HG03521 (cell line): ENCODE results near the gene SLC16A5.

ENCODE experiments used
- ATAC-seq: cut with Tn5 transposase; IDR thresholded peaks from one replicate; pipeline ENCODE4 v1.9.1; 2021; ENCODE audit warnings: mild to moderate bottlenecking, moderate library complexity; ENCODE audit not compliant: unreplicated experiment

The SLC16A5 gene

DNA sequence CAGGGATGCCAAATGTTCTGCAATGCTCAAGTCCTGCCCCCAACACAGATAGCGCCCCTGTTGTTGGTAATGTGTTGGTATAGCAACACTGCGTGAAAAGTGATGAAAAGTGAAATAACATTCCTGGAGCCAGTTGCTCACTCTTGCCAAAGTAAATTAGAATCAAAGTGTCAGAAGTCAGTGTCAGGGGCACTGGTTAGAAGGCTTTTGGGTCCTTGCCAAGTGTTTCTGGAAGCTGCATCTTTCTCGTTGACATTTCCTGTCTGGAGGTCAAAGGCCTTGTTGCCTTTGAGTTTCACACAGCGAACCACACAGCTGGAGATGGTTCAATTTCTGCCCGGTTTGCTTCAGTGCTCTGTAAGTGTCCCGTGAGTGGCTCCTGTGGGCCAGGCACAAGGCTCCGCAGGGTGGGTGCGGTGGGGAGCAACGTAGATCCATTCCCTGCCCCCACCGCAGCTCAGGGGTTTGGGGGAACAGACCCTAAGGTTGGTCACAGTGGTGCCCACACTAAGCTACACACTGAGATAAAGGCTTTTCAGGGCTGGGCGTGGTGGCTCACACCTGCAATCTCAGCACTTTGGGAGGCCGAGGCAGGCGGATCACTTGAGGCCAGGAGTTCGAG lies 3.6 kb upstream of the SLC16A5 start:
- ATAC-seq: no peak

DNA sequence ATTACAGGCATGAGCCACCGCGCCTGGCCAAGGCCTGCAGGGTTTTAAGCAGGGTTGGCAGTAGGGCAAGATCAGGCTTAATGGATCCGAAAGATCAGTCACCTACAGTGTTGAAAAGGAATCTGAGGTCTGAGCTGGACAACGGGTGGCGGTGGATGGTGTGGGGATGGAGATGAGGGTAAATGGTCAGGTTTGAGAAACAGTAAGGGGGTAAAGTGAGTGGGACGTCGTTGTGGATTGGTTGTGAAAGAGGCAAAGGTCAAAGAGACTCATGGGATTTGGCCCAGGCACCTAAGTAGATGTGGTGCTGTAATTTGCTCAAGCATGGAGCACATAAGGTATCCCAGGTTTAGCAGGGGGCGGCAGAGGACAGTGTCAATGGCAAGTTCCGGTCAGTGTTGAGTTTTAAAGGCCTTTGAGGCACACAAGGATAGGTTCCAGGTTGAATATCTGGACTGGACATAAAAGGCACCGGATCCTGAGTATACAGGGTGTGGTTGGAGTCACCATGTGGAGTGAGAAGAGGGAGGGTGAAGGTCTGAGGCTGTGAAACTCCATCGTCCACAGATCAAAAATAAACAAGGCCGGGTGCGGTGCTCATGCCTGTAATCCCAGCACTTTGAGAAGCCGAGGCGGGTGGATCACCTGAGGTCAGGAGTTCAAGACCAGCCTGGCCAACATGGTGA lies 1.1 kb upstream of the SLC16A5 start:
- ATAC-seq: no peak

DNA sequence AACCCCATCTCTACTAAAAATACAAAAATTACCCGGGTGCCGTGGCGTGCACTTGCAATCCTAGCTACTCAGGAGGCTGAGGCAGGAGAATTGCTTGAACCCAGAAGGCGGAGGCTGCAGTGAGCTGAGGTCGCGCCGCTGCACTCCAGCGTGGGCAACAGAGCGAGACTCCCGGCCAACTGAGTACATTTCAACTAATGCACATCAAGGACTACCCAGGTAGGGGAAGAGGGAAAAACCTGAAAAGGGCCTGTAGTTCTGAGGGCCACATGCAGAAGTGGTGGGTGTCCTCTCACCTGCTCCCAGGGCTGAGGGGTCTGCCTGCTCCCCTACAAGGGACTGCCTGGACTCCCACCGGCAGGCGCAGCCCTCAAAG lies 584 bp upstream of the SLC16A5 start:
- no peak for ATAC-seq

- ATAC-seq: no peak
Measured at GRCh38 chr17:75088465-75089417, 987 bp downstream of the SLC16A5 start.

- no peak for ATAC-seq
Measured at GRCh38 chr17:75090871-75091854, 3.4 kb downstream of the SLC16A5 start.

- no peak for ATAC-seq
Measured at GRCh38 chr17:75091855-75092327, 4.1 kb downstream of the SLC16A5 start.

DNA sequence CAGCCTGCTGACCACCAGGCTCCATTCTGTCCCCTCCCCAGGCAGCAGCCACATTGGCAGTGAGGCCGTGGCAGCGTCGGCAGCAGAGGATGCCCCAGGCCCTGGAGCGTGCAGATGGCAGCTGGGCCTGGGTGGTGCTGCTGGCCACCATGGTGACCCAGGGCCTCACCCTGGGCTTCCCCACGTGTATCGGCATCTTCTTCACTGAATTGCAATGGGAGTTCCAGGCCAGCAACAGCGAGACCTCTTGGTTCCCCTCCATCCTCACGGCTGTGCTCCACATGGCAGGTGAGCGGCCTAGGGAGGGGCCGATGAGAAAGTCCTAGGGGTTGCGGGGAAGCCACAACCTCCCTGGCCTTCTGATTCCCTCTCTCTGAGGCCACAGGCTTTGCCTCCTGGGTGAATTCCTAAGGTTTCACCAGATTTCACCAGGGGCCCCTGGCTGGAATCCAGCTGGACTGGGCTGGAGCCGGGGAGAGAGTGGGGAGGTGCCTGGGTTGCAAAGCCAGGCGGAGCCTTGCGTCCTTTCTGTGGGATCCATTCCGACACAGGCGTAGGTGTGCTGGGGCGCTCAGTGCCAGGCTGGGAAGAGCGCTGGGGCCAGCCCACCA lies 5.9 kb downstream of the SLC16A5 start:
- no peak for ATAC-seq

DNA sequence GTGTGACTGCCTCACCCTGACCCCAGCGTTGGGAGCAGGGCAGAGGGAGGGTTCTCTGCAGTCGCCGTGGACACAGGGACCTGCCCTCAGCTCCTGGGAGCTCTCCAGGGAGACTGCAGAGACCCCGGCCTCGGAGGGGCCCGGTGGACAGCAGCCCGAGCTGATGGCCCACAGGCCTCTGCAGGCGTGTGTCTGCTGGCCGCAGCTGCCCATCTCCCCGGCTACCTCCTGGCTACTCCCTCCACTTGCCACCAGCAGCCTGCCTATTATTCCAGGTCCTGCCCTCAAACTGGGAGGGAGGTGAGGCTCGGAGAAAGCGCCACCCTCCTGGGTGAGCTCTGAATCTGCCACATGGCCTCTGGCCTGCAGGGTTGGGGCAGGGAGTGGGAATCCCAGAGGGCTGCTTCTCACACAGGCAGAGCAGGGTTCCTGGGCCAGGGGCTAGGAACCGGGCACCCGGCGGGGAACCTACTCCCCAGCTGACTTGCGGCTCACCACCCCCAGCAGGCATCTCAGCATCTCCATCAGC lies 7.2 kb downstream of the SLC16A5 start:
- ATAC-seq: no peak

GRCh38 chr17:75096082-75096625 lies 8.4 kb downstream of the SLC16A5 start:
- ATAC-seq: no peak

DNA sequence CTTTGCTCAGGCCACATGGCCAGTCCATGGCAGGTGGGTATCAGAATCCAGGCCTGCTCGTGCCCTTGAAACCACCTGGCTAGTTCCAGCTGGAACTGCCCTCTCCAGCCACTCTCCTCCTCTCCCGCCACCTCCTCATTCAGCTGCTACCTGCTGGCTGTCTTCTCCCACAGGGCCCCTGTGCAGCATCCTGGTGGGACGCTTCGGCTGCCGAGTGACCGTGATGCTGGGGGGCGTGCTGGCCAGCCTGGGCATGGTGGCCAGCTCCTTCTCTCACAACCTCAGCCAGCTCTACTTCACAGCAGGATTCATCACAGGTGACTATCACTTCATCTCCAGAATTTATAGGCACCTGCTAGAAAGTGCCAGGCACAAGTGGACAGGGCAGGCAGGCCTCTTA lies 10.1 kb downstream of the SLC16A5 start:
- ATAC-seq: no peak

DNA sequence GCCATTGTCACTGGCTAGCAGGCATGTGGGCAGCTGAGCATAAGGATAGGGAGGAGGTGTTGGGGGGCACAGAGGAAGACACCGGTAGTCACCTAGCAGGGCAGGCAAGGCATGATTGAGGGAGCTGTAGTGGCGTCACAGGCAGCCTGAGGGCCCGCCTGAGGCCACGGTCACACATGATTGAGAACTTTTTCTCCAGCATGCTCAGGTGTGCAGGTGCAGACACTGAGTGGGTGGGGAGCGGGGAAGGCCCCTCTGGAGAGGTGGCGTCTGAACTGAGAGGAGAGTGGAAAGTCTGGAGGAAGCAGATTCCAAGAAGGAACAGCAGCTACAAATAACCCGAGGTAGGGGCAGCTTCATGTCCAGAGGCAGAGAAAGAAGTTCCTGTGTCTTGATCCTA lies 11.1 kb downstream of the SLC16A5 start:
- no peak for ATAC-seq

DNA sequence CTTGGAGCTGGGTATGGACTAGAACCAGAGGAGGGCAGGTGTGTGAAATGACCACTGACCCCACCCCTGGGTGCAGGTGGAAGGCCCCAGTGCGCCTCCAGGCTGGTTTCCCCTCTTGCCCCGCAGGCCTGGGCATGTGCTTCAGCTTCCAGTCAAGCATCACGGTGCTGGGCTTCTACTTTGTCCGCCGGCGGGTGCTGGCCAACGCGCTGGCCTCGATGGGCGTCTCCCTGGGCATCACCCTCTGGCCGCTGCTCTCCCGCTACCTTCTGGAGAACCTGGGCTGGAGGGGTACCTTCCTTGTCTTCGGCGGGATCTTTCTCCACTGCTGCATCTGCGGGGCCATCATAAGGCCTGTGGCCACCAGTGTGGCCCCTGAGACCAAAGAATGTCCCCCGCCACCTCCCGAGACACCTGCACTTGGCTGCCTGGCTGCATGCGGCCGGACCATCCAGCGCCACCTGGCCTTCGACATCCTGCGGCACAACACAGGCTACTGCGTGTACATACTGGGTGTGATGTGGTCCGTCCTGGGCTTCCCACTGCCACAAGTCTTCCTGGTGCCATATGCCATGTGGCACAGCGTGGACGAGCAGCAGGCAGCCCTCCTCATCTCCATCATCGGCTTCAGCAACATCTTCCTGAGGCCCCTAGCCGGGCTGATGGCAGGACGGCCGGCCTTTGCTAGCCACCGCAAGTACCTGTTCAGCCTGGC lies 12.3 kb downstream of the SLC16A5 start:
- ATAC-seq: no peak

DNA sequence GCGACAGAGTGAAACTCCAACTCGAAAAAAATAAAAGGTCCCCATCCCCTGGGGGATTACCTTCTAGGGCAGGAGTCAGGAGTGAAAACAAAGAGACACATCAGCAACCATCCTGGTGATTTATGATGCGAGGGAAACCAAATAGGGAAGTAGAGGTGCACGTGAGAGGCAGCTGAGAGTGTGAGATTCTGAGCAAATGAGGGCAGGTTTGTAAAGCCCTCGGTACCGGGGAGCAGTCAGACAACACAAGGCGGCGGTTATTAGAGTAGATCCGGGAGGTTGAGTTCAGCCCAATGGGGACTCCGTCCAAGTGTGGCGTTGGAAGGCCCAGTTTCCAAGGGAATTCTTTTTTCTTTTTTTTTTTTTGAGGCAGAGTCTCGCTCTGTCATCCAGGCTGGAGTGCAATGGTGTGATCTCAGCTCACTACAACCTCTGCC lies 14.6 kb downstream of the SLC16A5 start:
- ATAC-seq: no peak

DNA sequence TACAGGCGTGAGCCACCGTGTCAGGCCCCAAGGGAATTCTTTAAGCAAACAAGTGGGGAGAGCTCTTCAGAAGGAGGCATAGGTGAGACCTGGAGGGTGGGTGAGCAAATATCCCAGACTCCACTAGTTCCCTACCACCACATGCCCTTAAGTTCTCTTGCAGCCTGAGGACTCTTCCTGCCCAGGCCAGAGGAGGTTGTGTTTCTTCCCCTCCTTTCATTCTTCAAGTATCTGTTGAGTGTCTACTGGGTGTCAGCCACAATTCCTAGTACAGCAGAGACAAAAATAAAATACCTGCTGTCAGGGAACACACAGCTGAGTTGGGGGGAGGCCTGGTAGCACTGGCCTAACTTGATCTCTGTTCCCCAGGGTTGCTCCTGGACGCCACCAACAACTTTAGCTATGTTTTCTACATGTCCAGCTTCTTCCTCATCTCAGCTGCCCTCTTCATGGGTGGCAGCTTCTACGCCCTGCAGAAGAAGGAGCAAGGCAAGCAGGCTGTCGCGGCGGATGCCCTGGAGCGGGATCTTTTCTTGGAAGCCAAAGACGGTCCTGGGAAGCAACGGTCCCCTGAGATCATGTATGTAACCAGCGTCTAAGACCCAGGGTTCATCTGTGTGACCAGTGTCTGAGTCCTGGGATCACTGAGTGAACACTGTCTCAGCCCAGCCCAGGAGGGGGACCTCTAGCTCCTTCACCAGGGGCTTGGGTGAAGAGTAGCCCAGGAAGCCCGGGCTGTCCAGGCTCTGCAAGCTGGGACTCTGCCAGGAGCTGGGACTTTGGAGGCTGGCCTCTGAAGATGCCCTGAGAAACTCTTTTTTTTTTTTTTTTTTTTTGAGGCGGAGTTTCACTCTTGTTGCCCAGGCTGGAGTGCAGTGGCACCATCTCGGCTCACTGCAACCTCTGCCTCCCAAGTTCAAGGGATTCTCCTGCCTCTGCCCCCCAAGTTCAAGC lies 16.1 kb downstream of the SLC16A5 start:
- ATAC-seq: no peak

- ATAC-seq: no peak
Measured at GRCh38 chr17:75105126-75106080, 17.6 kb downstream of the SLC16A5 start.

GRCh38 chr17:75108193-75108592 lies 20.4 kb downstream of the SLC16A5 start:
- no peak for ATAC-seq

GRCh38 chr17:75109046-75109406 lies 21.3 kb downstream of the SLC16A5 start:
- no peak for ATAC-seq
